H1 (cell line): ENCODE results near the gene LY86.

Experiments
- CEBPB ChIP-seq: IDR thresholded peaks from 2 replicates; pipeline ENCODE4 v1.6.1; 2012; ENCODE audit warnings: low read depth, low read length
- CTCF ChIP-seq, 3 experiments: IDR thresholded peaks; 1 replicate in 2 of 3; 2 replicates in 1 of 3; pipeline versions ENCODE4 v1.5.1 to v1.6.1; 2011; ENCODE audit warnings: low read length in 3 of 3, mild to moderate bottlenecking in 3 of 3, inconsistent platforms in 2 of 3, low read depth in 1 of 3, moderate library complexity in 1 of 3; ENCODE audit not compliant: insufficient read depth in 1 of 3; ENCODE audit errors: control extremely low read depth in 1 of 3
- GTF2F1 ChIP-seq: IDR thresholded peaks from 2 replicates; pipeline ENCODE4 v1.6.1; 2012; ENCODE audit warnings: low read depth, low read length, improper control_type of control experiment, borderline replicate concordance
- JUN ChIP-seq: IDR thresholded peaks from 2 replicates; pipeline ENCODE4 v1.6.1; 2011; ENCODE audit warnings: low read depth, mild to moderate bottlenecking, improper control_type of control experiment, low read length
- JUND ChIP-seq: IDR thresholded peaks from 2 replicates; pipeline ENCODE4 v1.6.1; 2011; ENCODE audit warnings: mild to moderate bottlenecking, improper control_type of control experiment, low read length
- MAX ChIP-seq: IDR thresholded peaks from 2 replicates; pipeline ENCODE4 v1.6.1; 2012; ENCODE audit warnings: inconsistent platforms
- RBBP5 ChIP-seq: IDR thresholded peaks from 2 replicates; pipeline ENCODE4 v1.7.1; 2012; ENCODE audit warnings: low read depth, mild to moderate bottlenecking, inconsistent platforms, low read length, moderate library complexity, borderline replicate concordance
- RFX5 ChIP-seq: IDR thresholded peaks from 2 replicates; pipeline ENCODE4 v1.6.1; 2011; ENCODE audit warnings: low read depth, low read length, improper control_type of control experiment, borderline replicate concordance
- SIN3A ChIP-seq, 2 experiments: IDR thresholded peaks in 1 of 2; conservative IDR thresholded peaks in 1 of 2; 2 replicates each; pipeline ENCODE4 v1.6.1; 2011 to 2012; ENCODE audit warnings: low read length in 2 of 2, improper control_type of control experiment in 1 of 2, low read depth in 1 of 2, mild to moderate bottlenecking in 1 of 2
- SIRT6 ChIP-seq: IDR thresholded peaks from one replicate; pipeline ENCODE4 v1.7.1; 2012; ENCODE audit warnings: low read length, inconsistent platforms

- no peak for TF ChIP-seq SIN3A (conservative IDR thresholded peaks at IDR 0.05 in 1 of 2, IDR thresholded peaks at IDR 0.05 in 1 of 2; ENCODE audit: low read depth in 1 of 2, low read length in 2 of 2)
- TF ChIP-seq CTCF (IDR thresholded peaks at IDR 0.05; ENCODE audit: control extremely low read depth in 1 of 3, insufficient read depth in 1 of 3, low read depth in 1 of 3, low read length in 3 of 3) = no peak
- TF ChIP-seq JUND = no peak
- TF ChIP-seq MAX = no peak
- no peak for TF ChIP-seq RFX5
- no peak for TF ChIP-seq CEBPB
- no peak for TF ChIP-seq GTF2F1
- no peak for TF ChIP-seq SIRT6
- no peak for TF ChIP-seq JUN
- no peak for TF ChIP-seq RBBP5
Measured at GRCh38 chr6:6596529-6597328, 8.2 kb downstream of the LY86 start.
